Peyer's patch (tissue), 4 donors: Measurements from ENCODE around the gene AGAP1.

Experiments
- POLR2A ChIP-seq, 2 donors: fragments of 450-650 bp; IDR thresholded peaks; one replicate each; pipeline ENCODE4 v1.5.1; 2017; ENCODE audit warnings: antibody characterized with exemption in 2 of 2, mild to moderate bottlenecking in 2 of 2, moderate library complexity in 2 of 2
- TF ChIP-seq, protein P1 (sequence below), 6 experiments: fragments of 450-650 bp in 4 of 6; fragments of 200-600 bp in 2 of 6; sonication (generic) in 1 of 6; IDR thresholded peaks; one replicate each; pipeline ENCODE4 v1.5.1; 2017 to 2019; ENCODE audit warnings: antibody characterized with exemption in 6 of 6, mild to moderate bottlenecking in 3 of 6, moderate library complexity in 1 of 6

DNA sequence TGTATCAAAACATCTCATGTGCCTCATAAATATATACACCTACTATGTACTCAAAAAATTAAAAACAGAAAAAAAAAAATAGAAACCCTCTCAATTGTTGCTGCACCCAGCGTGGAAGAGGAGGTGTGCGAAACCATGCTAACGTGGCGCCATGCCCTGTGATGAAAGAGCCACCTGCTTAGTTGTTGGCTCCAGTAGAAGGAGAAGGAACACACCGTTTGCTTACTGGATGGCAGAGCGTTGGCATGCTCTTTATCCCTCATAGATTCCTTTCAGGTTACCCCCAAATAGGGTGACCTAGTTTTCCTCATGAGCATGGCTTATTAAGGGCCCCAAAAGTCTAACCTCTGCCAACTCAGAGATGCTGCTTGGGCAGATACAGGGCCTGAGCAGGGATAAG lies 332.1 kb downstream of the AGAP1 start:
- TF ChIP-seq, protein P1, sequence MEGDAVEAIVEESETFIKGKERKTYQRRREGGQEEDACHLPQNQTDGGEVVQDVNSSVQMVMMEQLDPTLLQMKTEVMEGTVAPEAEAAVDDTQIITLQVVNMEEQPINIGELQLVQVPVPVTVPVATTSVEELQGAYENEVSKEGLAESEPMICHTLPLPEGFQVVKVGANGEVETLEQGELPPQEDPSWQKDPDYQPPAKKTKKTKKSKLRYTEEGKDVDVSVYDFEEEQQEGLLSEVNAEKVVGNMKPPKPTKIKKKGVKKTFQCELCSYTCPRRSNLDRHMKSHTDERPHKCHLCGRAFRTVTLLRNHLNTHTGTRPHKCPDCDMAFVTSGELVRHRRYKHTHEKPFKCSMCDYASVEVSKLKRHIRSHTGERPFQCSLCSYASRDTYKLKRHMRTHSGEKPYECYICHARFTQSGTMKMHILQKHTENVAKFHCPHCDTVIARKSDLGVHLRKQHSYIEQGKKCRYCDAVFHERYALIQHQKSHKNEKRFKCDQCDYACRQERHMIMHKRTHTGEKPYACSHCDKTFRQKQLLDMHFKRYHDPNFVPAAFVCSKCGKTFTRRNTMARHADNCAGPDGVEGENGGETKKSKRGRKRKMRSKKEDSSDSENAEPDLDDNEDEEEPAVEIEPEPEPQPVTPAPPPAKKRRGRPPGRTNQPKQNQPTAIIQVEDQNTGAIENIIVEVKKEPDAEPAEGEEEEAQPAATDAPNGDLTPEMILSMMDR (IDR thresholded peaks at IDR 0.05), result no peak
- no peak for TF ChIP-seq POLR2A (IDR thresholded peaks at IDR 0.05)
